GM23338 (cell line): ENCODE results near the gene GPR55. TPM values are rescaled to one million over a fixed set of nuclear protein-coding genes. Genes with fewer than 3 reads are reported as not detected.

Experiments used
- ATAC-seq: fragments of 200-7000 bp; cut with Tn5 transposase; 3 replicates; pipeline ENCODE4 v1.9.1; 2020
- DNase-seq: peaks from one replicate; pipeline ENCODE4 v3.0.0-alpha.2; 2015; ENCODE audit warnings: low spot score
- H2AFZ ChIP-seq: fragments of 200-600 bp; sonication (generic); 2 replicates; pipeline ENCODE4 v1.8.0; 2016; ENCODE audit warnings: antibody characterized with exemption, mild to moderate bottlenecking, moderate library complexity
- H3F3A ChIP-seq: fragments of 200-600 bp; sonication (generic); replicated peaks from 2 replicates; pipeline ENCODE4 v1.8.0; 2017; ENCODE audit warnings: antibody characterized with exemption, mixed run types, low read depth
- H3K27ac ChIP-seq: fragments of 200-600 bp; sonication (generic); 2 replicates; pipeline ENCODE4 v1.6.1; 2016; ENCODE audit warnings: low read depth
- H3K27me3 ChIP-seq: fragments of 200-600 bp; sonication (generic); 2 replicates; pipeline ENCODE4 v1.8.0; 2016; ENCODE audit warnings: mild to moderate bottlenecking, mixed run types, moderate library complexity; ENCODE audit not compliant: insufficient read depth
- H3K36me3 ChIP-seq: fragments of 200-600 bp; sonication (generic); 2 replicates; pipeline ENCODE4 v1.8.0; 2016; ENCODE audit warnings: mild to moderate bottlenecking; ENCODE audit not compliant: insufficient read depth
- H3K4me1 ChIP-seq: fragments of 200-600 bp; sonication (generic); 2 replicates; pipeline ENCODE4 v1.8.0; 2016; ENCODE audit warnings: mild to moderate bottlenecking, moderate library complexity; ENCODE audit not compliant: insufficient read depth
- H3K4me2 ChIP-seq: fragments of 200-600 bp; sonication (generic); 2 replicates; pipeline ENCODE4 v1.7.1; 2017; ENCODE audit warnings: mixed run types
- H3K4me3 ChIP-seq: fragments of 200-600 bp; sonication (generic); 2 replicates; pipeline ENCODE4 v1.6.1; 2016; ENCODE audit warnings: mixed run types
- H3K79me2 ChIP-seq: fragments of 200-600 bp; sonication (generic); replicated peaks from 2 replicates; pipeline ENCODE4 v1.8.0; 2017; ENCODE audit warnings: mild to moderate bottlenecking; ENCODE audit not compliant: insufficient read depth
- H3K9me2 ChIP-seq: fragments of 200-600 bp; sonication (generic); 2 replicates; pipeline ENCODE4 v1.8.0; 2017; ENCODE audit not compliant: insufficient read depth
- H4K20me1 ChIP-seq: fragments of 200-600 bp; sonication (generic); replicated peaks from 2 replicates; pipeline ENCODE4 v1.8.0; 2017; ENCODE audit warnings: mild to moderate bottlenecking; ENCODE audit not compliant: insufficient read depth
- H3K27ac Mint-ChIP-seq: 2 replicates; pipeline ENCODE4 v1.8.0; 2020; ENCODE audit warnings: inconsistent platforms, mild to moderate bottlenecking, moderate library complexity, mixed read lengths
- H3K27me3 Mint-ChIP-seq: 3 replicates; pipeline ENCODE4 v1.8.0; 2022; ENCODE audit warnings: low read depth, mild to moderate bottlenecking, moderate library complexity, mixed read lengths, inconsistent platforms; ENCODE audit not compliant: insufficient read depth, poor library complexity
- H3K36me3 Mint-ChIP-seq: 3 replicates; pipeline ENCODE4 v1.8.0; 2021; ENCODE audit warnings: low read depth, mild to moderate bottlenecking, inconsistent platforms, moderate library complexity, mixed read lengths
- H3K4me1 Mint-ChIP-seq: 3 replicates; pipeline ENCODE4 v1.8.0; 2020; ENCODE audit warnings: mild to moderate bottlenecking, inconsistent platforms, mixed read lengths
- H3K4me3 Mint-ChIP-seq: 3 replicates; pipeline ENCODE4 v1.8.0; 2021; ENCODE audit warnings: moderate library complexity, mild to moderate bottlenecking, inconsistent platforms, mixed read lengths
- H3K9me3 Mint-ChIP-seq: 3 replicates; pipeline ENCODE4 v1.8.0; 2020; ENCODE audit warnings: moderate library complexity, mild to moderate bottlenecking, inconsistent platforms, mixed read lengths
- CREB1 ChIP-seq: fragments of 250-450 bp; sonication (Bioruptor Pico); IDR thresholded peaks from 2 replicates; pipeline ENCODE4 v1.5.0; 2020; ENCODE audit warnings: low read depth, mild to moderate bottlenecking, moderate library complexity
- EZH2 ChIP-seq: fragments of 200-600 bp; sonication (generic); IDR thresholded peaks from one replicate; pipeline ENCODE4 v1.8.0; 2017; ENCODE audit warnings: antibody characterized with exemption, mild to moderate bottlenecking, low read depth; ENCODE audit not compliant: unreplicated experiment
- EZH2phosphoT487 ChIP-seq: fragments of 200-600 bp; sonication (generic); IDR thresholded peaks from one replicate; pipeline ENCODE4 v1.8.1; 2018; ENCODE audit warnings: antibody characterized with exemption; ENCODE audit not compliant: unreplicated experiment
- NANOG ChIP-seq: IDR thresholded peaks from 2 replicates; pipeline ENCODE4 v1.6.1; 2016; ENCODE audit warnings: antibody characterized with exemption, borderline replicate concordance
- POLR2AphosphoS5 ChIP-seq: IDR thresholded peaks from 2 replicates; pipeline ENCODE4 v1.6.1; 2016; ENCODE audit warnings: antibody characterized with exemption, low read depth
- STAT1 ChIP-seq: IDR thresholded peaks from one replicate; pipeline ENCODE4 v1.6.1; 2016; ENCODE audit warnings: antibody characterized with exemption; ENCODE audit not compliant: unreplicated experiment
- ZNF114 ChIP-seq: fragments of 250-450 bp; sonication (Bioruptor Pico); IDR thresholded peaks from 2 replicates; pipeline ENCODE4 v1.5.0; 2020; ENCODE audit warnings: mild to moderate bottlenecking, moderate library complexity
- ZNF331 ChIP-seq: fragments of 250-450 bp; sonication (Bioruptor Pico); IDR thresholded peaks from 2 replicates; pipeline ENCODE4 v1.5.0; 2020; ENCODE audit warnings: low read depth, mild to moderate bottlenecking, moderate library complexity
- polyA plus RNA-seq: library from polyadenylated mRNA; unstranded; fragments of >200 nt; fragmentation: Nextera tagmentation; extraction: Ambion mirVana; gene quantifications from 2 replicates; pipeline ENCODE4 v1.2.1, GENCODE V29; 2016
- total RNA-seq: library from RNA; depleted of rRNA; stranded (reverse); fragments of >200 nt; shearing (Covaris generic); gene quantifications from 2 replicates; pipeline ENCODE4 v1.2.3, GENCODE V29; 2014
- TF ChIP-seq, protein P1 (sequence below): fragments of 250-450 bp; sonication (Bioruptor Pico); IDR thresholded peaks from 2 replicates; pipeline ENCODE4 v1.5.0; 2020; ENCODE audit warnings: mild to moderate bottlenecking, moderate library complexity

Gene GPR55
- total and polyA plus RNA-seq, 2 experiments from 2014 or later, result not detected

DNA sequence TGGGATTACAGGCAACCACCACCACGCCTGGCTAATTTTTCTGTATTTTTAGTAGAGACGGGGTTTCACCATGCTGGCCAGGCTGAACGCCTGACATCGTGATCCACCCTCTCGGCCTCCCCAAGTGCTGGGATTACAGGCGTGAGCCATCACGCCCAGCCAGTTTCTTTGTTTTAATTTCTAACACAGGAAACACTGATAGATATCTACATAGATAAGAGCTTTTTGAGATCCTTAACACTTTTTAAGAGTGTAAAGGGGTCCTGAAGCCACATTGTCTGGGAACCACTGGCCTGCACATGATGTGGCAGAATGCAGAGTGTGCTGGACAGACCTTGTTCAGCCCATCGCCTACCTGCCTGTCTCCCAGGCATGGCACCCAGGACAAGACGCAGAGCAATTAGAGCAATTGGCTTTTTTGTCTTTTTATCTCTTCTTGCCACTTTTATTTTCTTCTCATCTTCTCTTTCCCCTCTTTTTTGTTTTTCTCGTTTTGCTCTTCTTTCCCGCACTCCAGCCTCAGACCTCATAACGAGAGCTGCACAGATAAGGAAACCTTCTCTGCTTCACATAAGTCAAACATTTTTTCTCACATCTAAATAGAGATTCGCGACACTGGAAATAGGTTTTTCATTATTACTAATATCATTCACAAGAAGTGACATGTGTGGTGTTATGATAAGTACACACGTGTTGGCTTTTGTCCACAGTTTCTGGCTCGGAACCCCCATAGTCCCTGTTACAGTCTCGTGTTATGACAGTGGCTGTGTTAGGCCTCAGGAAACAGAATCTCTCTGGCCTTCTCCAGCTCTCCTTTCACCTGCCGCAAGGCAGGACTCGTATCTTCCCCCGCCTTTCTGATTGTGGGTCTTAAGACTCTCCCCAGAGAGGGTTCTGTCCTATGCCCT lies 25.2 kb upstream of the GPR55 start (continued):
- TF ChIP-seq, protein P1, sequence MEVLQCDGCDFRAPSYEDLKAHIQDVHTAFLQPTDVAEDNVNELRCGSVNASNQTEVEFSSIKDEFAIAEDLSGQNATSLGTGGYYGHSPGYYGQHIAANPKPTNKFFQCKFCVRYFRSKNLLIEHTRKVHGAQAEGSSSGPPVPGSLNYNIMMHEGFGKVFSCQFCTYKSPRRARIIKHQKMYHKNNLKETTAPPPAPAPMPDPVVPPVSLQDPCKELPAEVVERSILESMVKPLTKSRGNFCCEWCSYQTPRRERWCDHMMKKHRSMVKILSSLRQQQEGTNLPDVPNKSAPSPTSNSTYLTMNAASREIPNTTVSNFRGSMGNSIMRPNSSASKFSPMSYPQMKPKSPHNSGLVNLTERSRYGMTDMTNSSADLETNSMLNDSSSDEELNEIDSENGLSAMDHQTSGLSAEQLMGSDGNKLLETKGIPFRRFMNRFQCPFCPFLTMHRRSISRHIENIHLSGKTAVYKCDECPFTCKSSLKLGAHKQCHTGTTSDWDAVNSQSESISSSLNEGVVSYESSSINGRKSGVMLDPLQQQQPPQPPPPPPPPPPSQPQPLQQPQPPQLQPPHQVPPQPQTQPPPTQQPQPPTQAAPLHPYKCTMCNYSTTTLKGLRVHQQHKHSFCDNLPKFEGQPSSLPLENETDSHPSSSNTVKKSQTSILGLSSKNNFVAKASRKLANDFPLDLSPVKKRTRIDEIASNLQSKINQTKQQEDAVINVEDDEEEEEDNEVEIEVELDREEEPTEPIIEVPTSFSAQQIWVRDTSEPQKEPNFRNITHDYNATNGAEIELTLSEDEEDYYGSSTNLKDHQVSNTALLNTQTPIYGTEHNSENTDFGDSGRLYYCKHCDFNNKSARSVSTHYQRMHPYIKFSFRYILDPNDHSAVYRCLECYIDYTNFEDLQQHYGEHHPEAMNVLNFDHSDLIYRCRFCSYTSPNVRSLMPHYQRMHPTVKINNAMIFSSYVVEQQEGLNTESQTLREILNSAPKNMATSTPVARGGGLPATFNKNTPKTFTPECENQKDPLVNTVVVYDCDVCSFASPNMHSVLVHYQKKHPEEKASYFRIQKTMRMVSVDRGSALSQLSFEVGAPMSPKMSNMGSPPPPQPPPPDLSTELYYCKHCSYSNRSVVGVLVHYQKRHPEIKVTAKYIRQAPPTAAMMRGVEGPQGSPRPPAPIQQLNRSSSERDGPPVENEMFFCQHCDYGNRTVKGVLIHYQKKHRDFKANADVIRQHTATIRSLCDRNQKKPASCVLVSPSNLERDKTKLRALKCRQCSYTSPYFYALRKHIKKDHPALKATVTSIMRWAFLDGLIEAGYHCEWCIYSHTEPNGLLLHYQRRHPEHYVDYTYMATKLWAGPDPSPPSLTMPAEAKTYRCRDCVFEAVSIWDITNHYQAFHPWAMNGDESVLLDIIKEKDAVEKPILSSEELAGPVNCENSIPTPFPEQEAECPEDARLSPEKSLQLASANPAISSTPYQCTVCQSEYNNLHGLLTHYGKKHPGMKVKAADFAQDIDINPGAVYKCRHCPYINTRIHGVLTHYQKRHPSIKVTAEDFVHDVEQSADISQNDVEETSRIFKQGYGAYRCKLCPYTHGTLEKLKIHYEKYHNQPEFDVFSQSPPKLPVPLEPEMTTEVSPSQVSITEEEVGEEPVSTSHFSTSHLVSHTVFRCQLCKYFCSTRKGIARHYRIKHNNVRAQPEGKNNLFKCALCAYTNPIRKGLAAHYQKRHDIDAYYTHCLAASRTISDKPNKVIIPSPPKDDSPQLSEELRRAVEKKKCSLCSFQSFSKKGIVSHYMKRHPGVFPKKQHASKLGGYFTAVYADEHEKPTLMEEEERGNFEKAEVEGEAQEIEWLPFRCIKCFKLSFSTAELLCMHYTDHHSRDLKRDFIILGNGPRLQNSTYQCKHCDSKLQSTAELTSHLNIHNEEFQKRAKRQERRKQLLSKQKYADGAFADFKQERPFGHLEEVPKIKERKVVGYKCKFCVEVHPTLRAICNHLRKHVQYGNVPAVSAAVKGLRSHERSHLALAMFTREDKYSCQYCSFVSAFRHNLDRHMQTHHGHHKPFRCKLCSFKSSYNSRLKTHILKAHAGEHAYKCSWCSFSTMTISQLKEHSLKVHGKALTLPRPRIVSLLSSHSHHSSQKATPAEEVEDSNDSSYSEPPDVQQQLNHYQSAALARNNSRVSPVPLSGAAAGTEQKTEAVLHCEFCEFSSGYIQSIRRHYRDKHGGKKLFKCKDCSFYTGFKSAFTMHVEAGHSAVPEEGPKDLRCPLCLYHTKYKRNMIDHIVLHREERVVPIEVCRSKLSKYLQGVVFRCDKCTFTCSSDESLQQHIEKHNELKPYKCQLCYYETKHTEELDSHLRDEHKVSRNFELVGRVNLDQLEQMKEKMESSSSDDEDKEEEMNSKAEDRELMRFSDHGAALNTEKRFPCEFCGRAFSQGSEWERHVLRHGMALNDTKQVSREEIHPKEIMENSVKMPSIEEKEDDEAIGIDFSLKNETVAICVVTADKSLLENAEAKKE (CRISPR knock-in tag), result no peak
- TF ChIP-seq STAT1 (no peak), EZH2 (no peak), NANOG (no peak), POLR2AphosphoS5 (no peak), ZNF114 (CRISPR knock-in tag) (no peak), CREB1 (CRISPR knock-in tag) (no peak), EZH2phosphoT487 (no peak)

DNA sequence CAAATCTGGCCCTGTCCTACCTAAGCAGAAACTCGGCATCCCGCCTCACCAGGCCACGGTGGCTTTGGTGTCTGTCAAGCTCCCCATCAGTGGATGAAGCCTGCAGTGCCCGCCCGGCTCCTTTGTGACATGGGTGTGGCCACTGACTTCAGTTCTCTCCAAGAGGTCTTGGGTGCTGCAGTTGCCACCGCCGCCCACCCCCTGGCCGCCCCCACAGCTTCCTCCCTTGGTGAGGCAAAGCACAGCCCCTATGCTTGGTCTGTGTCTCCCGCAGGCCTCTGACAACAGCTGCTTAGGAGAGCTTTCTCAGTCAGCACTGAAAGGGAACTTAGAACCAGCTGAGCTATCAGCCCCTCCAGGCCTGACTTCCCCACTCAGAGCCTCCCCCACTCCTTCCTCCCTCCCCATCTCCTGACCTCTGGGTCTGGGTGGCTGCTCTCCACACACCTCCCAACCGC lies 22.9 kb upstream of the GPR55 start:
- Mint-ChIP-seq H3K9me3 (no peaks in the 10 kb centered on the region), H3K27ac (no peak overlapping the region), H3K27me3 (peaks cover 10% of the 10 kb centered on the region), H3K4me1 (no peaks in the 10 kb centered on the region), H3K4me3 (no peak overlapping the region), H3K36me3 (no peaks in the 10 kb centered on the region)
- TF ChIP-seq ZNF331, result no peak
- no peak for TF ChIP-seq STAT1
- DNase-seq, result no peak
- Histone ChIP-seq H3K79me2 (no peaks in the 10 kb centered on the region), H3K27ac (no peak overlapping the region), H3K4me1 (no peaks in the 10 kb centered on the region), H4K20me1 (no peaks in the 10 kb centered on the region), H3K9me2 (no peaks in the 10 kb centered on the region), H3K36me3 (no peaks in the 10 kb centered on the region), H3K4me3 (no peak overlapping the region), H2AFZ (no peak overlapping the region), H3K4me2 (no peak overlapping the region), H3F3A (no peaks in the 10 kb centered on the region), H3K27me3 (no peaks in the 10 kb centered on the region)
- ATAC-seq, result no peak
